Measurements from ENCODE around the gene CROCC.

The CROCC gene

GRCh38 chr1:17011092-17011438, 89.3 kb downstream of the CROCC start:
- no peak for DNase-seq
- no peaks in the 10 kb centered on the region for H3K27me3 ChIP-seq (replicated peaks)
- H3K27ac ChIP-seq: no peak overlapping the region
- no peaks in the 10 kb centered on the region for H3K36me3 ChIP-seq (replicated peaks)
- TF ChIP-seq CTCF (IDR thresholded peaks at IDR 0.05; ENCODE audit: low read depth, low read length, missing control alignments): no peak
- peak overlapping the region; percentile 72 for H3K4me3 ChIP-seq (ENCODE audit: low read depth, low read length)
- in situ Hi-C loops (cut with HindIII; ENCODE audit: low pct_ligation_motif_present, low sequenced_read_pairs): no loop called here

GRCh38 chr1:17011439-17012307, 89.9 kb downstream of the CROCC start, which contains the start of gene ATP13A2:
ATP13A2 (minus strand) TSS chr1:17011928; CDS start chr1:17011738, 190 bp downstream.
- in situ Hi-C loops (cut with HindIII; ENCODE audit: low pct_ligation_motif_present, low sequenced_read_pairs): no loop called here
- H3K36me3 ChIP-seq (replicated peaks): no peaks in the 10 kb centered on the region
- peak within 1 kb of the TSS; percentile 72 for H3K4me3 ChIP-seq (ENCODE audit: low read depth, low read length)
- H3K27me3 ChIP-seq (replicated peaks): no peaks in the 10 kb centered on the region
- TF ChIP-seq CTCF (IDR thresholded peaks at IDR 0.05; ENCODE audit: low read depth, low read length, missing control alignments): no peak
- peak; percentile 43 for DNase-seq
- H3K27ac ChIP-seq: no peak within 1 kb of the TSS

GRCh38 chr1:17012775-17013490, 91.2 kb downstream of the CROCC start:
- Histone ChIP-seq H3K36me3 (replicated peaks) (peaks cover 2% of the 10 kb centered on the region), H3K27ac (no peak overlapping the region), H3K4me3 (ENCODE audit: low read depth, low read length) (no peak overlapping the region), H3K27me3 (replicated peaks) (no peaks in the 10 kb centered on the region)
- TF ChIP-seq CTCF (IDR thresholded peaks at IDR 0.05; ENCODE audit: low read depth, low read length, missing control alignments): no peak
- DNase-seq: no peak
- in situ Hi-C loops (cut with HindIII; ENCODE audit: low pct_ligation_motif_present, low sequenced_read_pairs): no loop called here

- no peak for TF ChIP-seq CTCF (IDR thresholded peaks at IDR 0.05; ENCODE audit: low read depth, low read length, missing control alignments)
These were observed 92.0 kb downstream of the CROCC start for GRCh38 chr1:17013491-17014320.

GRCh38 chr1:17014671-17015567, 93.2 kb downstream of the CROCC start:
- TF ChIP-seq CTCF (IDR thresholded peaks at IDR 0.05; ENCODE audit: low read depth, low read length, missing control alignments): no peak
- peaks cover 19% of the 10 kb centered on the region for H3K36me3 ChIP-seq (replicated peaks)
- DNase-seq: no peak
- H3K4me3 ChIP-seq (ENCODE audit: low read depth, low read length): no peak overlapping the region
- no peak overlapping the region for H3K27ac ChIP-seq
- no peaks in the 10 kb centered on the region for H3K27me3 ChIP-seq (replicated peaks)
- in situ Hi-C loops (cut with HindIII; ENCODE audit: low pct_ligation_motif_present, low sequenced_read_pairs): no loop called here

More at GRCh38 chr1:17013491-17014320, 92.0 kb downstream of the CROCC start:
- H3K27me3 ChIP-seq (replicated peaks): no peaks in the 10 kb centered on the region
- H3K27ac ChIP-seq: no peak overlapping the region
- in situ Hi-C loops (cut with HindIII; ENCODE audit: low pct_ligation_motif_present, low sequenced_read_pairs): no loop called here
- DNase-seq: no peak
- no peak overlapping the region for H3K4me3 ChIP-seq (ENCODE audit: low read depth, low read length)
- peaks cover 8% of the 10 kb centered on the region for H3K36me3 ChIP-seq (replicated peaks)

Data from brain microvascular endothelial cell (primary cell).